HCT116 (cell line): ENCODE data around the gene TBC1D8. TPM values are rescaled to one million over a fixed set of nuclear protein-coding genes. Genes with fewer than 3 reads are reported as not detected.

ENCODE experiments used
- ATAC-seq: fragments of 200-7000 bp; cut with Tn5 transposase; 2 replicates; pipeline ENCODE4 v1.9.1; 2020; ENCODE audit warnings: mild to moderate bottlenecking, moderate library complexity
- BruUV-seq: library from RNA; stranded (reverse); fragments of 400-500 nt; replicated peaks from 2 replicates; lab custom pipeline; 2021; lab: Mats Ljungman, UMichigan
- CTCF ChIA-PET: fragments of 300-600 bp; sonication (Branson Sonifier 250); formaldehyde crosslinking; loops from one replicate; lab custom pipeline; 2021; ENCODE audit warnings: antibody characterized with exemption; lab: Charles Lee
- POLR2A ChIA-PET: fragments of 300-600, 350-600 bp; sonication (Branson Sonifier 250); formaldehyde crosslinking; loops from one replicate; lab custom pipeline; 2021; ENCODE audit warnings: antibody characterized with exemption; lab: Charles Lee
- RAD21 ChIA-PET, 2 experiments: fragments of 300-600 bp; sonication (Branson Sonifier 250); formaldehyde crosslinking; loops; one replicate each; lab custom pipeline; 2023; ENCODE audit warnings: low total read pairs in 2 of 2; ENCODE audit not compliant: uncharacterized antibody in 2 of 2, unreplicated experiment in 2 of 2, low non-redundant PET in 1 of 2; lab: Charles Lee
- DNase-seq: peaks from one replicate; pipeline ENCODE4 v3.0.0-alpha.2; 2010; ENCODE audit warnings: low read depth, low spot score
- H2AFZ ChIP-seq: fragments of 200-600 bp; shearing (Covaris generic), sonication (generic); 2 replicates; pipeline ENCODE4 v1.6.1; 2017; ENCODE audit warnings: low read depth, mixed run types, mixed read lengths, antibody characterized with exemption, low read length; ENCODE audit not compliant: poor library complexity, severe bottlenecking
- H3K27ac ChIP-seq: 2 replicates; pipeline ENCODE4 v1.5.1; 2012; ENCODE audit warnings: low read depth, low read length
- H3K27me3 ChIP-seq: fragments of 200-600 bp; sonication (generic); 2 replicates; pipeline ENCODE4 v1.6.1; 2016; ENCODE audit warnings: mixed run types, low read length, mixed read lengths; ENCODE audit not compliant: insufficient read depth
- H3K36me3 ChIP-seq, 2 experiments: fragments of 200-500 bp in 1 of 2; fragments of 200-600 bp in 1 of 2; sonication (Bioruptor generic) in 1 of 2; sonication (generic) in 1 of 2; 2 replicates each; pipeline versions ENCODE4 v1.5.1 to v1.6.1; 2014 to 2016; ENCODE audit warnings: low read length in 2 of 2, inconsistent platforms in 1 of 2, mixed read lengths in 1 of 2, mixed run types in 1 of 2; ENCODE audit not compliant: insufficient read depth in 2 of 2, control insufficient read depth in 1 of 2
- H3K4me1 ChIP-seq, 2 experiments: fragments of 200-600 bp in 1 of 2; sonication (generic) in 1 of 2; 2 replicates each; pipeline versions ENCODE4 v1.5.1 to v1.6.1; 2012 to 2017; ENCODE audit warnings: low read length in 2 of 2, inconsistent platforms in 1 of 2, mild to moderate bottlenecking in 1 of 2, mixed read lengths in 1 of 2, mixed run types in 1 of 2, moderate library complexity in 1 of 2; ENCODE audit not compliant: insufficient read depth in 2 of 2, control insufficient read depth in 1 of 2
- H3K4me2 ChIP-seq: fragments of 200-600 bp; sonication (generic); 2 replicates; pipeline ENCODE4 v1.6.1; 2017; ENCODE audit warnings: mixed run types, low read length, mixed read lengths
- H3K4me3 ChIP-seq, 2 experiments: fragments of 200-600 bp in 1 of 2; sonication (generic) in 1 of 2; replicated peaks in 1 of 2; 2 replicates each; pipeline ENCODE4 v1.5.1; 2011 to 2016; ENCODE audit warnings: low read length in 2 of 2, control low read depth in 1 of 2, low read depth in 1 of 2, mild to moderate bottlenecking in 1 of 2, mixed read lengths in 1 of 2, mixed run types in 1 of 2
- H3K79me2 ChIP-seq: fragments of 200-600 bp; sonication (generic); 2 replicates; pipeline ENCODE4 v1.6.1; 2017; ENCODE audit warnings: mild to moderate bottlenecking, mixed run types, low read length, moderate library complexity, mixed read lengths; ENCODE audit not compliant: insufficient read depth
- H3K9ac ChIP-seq: fragments of 200-600 bp; sonication (generic); 2 replicates; pipeline ENCODE4 v1.6.1; 2016; ENCODE audit warnings: low read length, mixed read lengths
- H3K9me2 ChIP-seq: fragments of 200-600 bp; sonication (generic), shearing (Covaris generic); 2 replicates; pipeline ENCODE4 v1.6.1; 2017; ENCODE audit warnings: mixed run types, mild to moderate bottlenecking, moderate library complexity; ENCODE audit not compliant: insufficient read depth
- H3K9me3 ChIP-seq, 2 experiments: fragments of 200-500 bp in 1 of 2; fragments of 200-600 bp in 1 of 2; sonication (Bioruptor generic) in 1 of 2; sonication (generic) in 1 of 2; 2 replicates each; pipeline ENCODE4 v1.6.1; 2014 to 2017; ENCODE audit warnings: low read length in 2 of 2, mixed read lengths in 2 of 2, inconsistent platforms in 1 of 2, low read depth in 1 of 2, mild to moderate bottlenecking in 1 of 2, mixed run types in 1 of 2, moderate library complexity in 1 of 2; ENCODE audit not compliant: control insufficient read depth in 1 of 2, insufficient read depth in 1 of 2
- H4K20me1 ChIP-seq: fragments of 200-600 bp; sonication (generic), shearing (Covaris generic); 2 replicates; pipeline ENCODE4 v1.6.1; 2017; ENCODE audit warnings: mixed run types, mild to moderate bottlenecking, moderate library complexity; ENCODE audit not compliant: insufficient read depth
- EGR1 ChIP-seq: IDR thresholded peaks from 2 replicates; pipeline ENCODE4 v1.6.1; 2012; ENCODE audit warnings: low read depth
- EZH2 ChIP-seq: fragments of 200-600 bp; sonication (generic); IDR thresholded peaks from 2 replicates; pipeline ENCODE4 v1.6.1; 2017; ENCODE audit warnings: antibody characterized with exemption, mixed run types
- EZH2phosphoT487 ChIP-seq: fragments of 200-600 bp; IDR thresholded peaks from 2 replicates; pipeline ENCODE4 v1.6.1; 2018; ENCODE audit warnings: antibody characterized with exemption, borderline replicate concordance
- POLR2A ChIP-seq: IDR thresholded peaks from 2 replicates; pipeline ENCODE4 v1.7.0; 2011; ENCODE audit warnings: borderline replicate concordance; ENCODE audit not compliant: insufficient read depth, insufficient read length; ENCODE audit errors: extremely low read depth
- POLR2AphosphoS5 ChIP-seq: IDR thresholded peaks from 2 replicates; pipeline ENCODE4 v1.6.1; 2011; ENCODE audit warnings: mild to moderate bottlenecking, low read depth, low read length, moderate library complexity
- TCF7L2 ChIP-seq: IDR thresholded peaks from 2 replicates; pipeline ENCODE4 v1.7.0; 2011; ENCODE audit warnings: borderline replicate concordance, inconsistent platforms; ENCODE audit not compliant: insufficient read depth, insufficient read length; ENCODE audit errors: extremely low read depth
- YY1 ChIP-seq: IDR thresholded peaks from 2 replicates; pipeline ENCODE4 v1.6.1; 2011; ENCODE audit warnings: low read length, low read depth, moderate library complexity, mild to moderate bottlenecking; ENCODE audit not compliant: insufficient replicate concordance; ENCODE audit errors: extremely low read depth
- intact Hi-C: fragments of 100-400 bp; cut with micrococcal nuclease; formaldehyde crosslinking; loops from 2 replicates; pipeline ENCODE4 v1.10.0; 2022
- total RNA-seq: library from RNA; stranded (reverse); gene quantifications from one replicate; pipeline ENCODE4 v1.2.1, GENCODE V29; 2021; ENCODE audit not compliant: unreplicated experiment
- TF ChIP-seq, protein P1 (sequence below): IDR thresholded peaks from 2 replicates; pipeline ENCODE4 v1.6.1; 2011; ENCODE audit warnings: mild to moderate bottlenecking, low read length, moderate library complexity; ENCODE audit not compliant: insufficient replicate concordance; ENCODE audit errors: extremely low read depth
- TF ChIP-seq, protein P2 (sequence below): IDR thresholded peaks from 2 replicates; pipeline ENCODE4 v1.6.1; 2012

The TBC1D8 gene
- total RNA-seq, 1 experiment from 2014 or later: 44.0 TPM

DNA sequence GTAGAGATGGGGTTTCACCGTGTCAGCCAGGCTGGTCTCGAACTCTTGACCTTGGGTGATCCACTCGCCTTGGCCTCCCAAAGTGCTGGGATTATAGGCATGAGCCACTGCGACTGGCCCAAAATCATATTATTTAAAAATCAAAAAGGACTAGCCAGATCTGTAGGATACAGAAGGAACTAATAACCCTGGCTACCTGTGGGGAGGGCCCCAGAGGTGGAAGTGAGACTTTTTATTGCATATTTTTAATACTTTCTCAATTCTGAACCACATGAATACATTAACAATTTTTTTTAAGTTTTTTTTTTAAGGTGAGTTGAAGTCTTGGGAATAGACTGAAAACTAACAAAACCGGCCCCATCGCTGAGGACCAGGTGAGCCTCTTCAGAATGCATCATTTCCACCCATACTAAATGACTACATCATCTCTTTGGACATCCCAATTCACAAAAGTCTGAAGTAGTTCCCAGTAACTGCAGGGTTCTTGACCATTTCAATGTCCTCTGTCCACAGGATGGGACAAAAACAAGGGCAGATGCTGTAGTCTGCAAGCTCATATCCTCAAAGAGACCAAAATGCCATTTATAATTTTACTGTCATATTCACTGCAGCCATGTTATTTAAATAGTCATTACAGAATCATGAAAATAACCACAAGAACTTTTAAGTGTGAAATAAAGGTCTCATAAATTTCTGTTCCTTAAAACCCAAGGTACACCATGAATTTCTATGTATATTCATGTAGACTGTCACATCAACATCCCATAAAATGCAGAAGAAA is 127.7 kb downstream of the TBC1D8 start:
- intact Hi-C loops: no loop called here
- TF ChIP-seq YY1 (no peak), TCF7L2 (no peak)
- TF ChIP-seq, protein P1, sequence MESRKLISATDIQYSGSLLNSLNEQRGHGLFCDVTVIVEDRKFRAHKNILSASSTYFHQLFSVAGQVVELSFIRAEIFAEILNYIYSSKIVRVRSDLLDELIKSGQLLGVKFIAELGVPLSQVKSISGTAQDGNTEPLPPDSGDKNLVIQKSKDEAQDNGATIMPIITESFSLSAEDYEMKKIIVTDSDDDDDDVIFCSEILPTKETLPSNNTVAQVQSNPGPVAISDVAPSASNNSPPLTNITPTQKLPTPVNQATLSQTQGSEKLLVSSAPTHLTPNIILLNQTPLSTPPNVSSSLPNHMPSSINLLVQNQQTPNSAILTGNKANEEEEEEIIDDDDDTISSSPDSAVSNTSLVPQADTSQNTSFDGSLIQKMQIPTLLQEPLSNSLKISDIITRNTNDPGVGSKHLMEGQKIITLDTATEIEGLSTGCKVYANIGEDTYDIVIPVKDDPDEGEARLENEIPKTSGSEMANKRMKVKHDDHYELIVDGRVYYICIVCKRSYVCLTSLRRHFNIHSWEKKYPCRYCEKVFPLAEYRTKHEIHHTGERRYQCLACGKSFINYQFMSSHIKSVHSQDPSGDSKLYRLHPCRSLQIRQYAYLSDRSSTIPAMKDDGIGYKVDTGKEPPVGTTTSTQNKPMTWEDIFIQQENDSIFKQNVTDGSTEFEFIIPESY: no peak
- POLR2A ChIA-PET: no interaction called here

DNA sequence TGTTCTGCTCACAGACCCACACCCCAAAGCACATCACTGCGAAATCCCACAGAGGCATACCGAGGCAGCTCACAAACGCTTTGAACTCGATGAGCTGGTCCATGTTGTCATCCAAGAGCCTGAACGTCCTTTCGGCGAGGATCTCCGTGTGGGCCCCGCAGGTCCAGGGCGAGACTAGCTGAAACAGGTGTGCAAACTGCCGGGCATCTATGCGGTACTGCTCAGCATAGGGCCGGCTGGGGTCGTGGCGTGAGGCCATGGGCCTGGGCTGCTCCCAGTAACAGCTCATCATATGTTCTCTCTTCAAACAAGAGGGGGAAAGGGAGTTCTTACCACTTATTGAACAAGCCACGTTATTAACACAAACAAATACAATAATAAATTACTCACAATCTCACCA is 129.0 kb downstream of the TBC1D8 start:
- H3K27me3 ChIP-seq: no peaks in the 10 kb centered on the region
- H3K4me3 ChIP-seq: no peak overlapping the region
- H4K20me1 ChIP-seq: no peaks in the 10 kb centered on the region
- no peak overlapping the region for H3K9ac ChIP-seq
- H3K9me3 ChIP-seq: no peaks in the 10 kb centered on the region
- no peak for DNase-seq
- no peak overlapping the region for H2AFZ ChIP-seq
- no peak for ATAC-seq
- H3K27ac ChIP-seq: no peak overlapping the region
- no peaks in the 10 kb centered on the region for H3K9me2 ChIP-seq
- H3K36me3 ChIP-seq: peaks cover 34 to 36% of the 10 kb centered on the region in 2 experiments
- CTCF ChIA-PET: no interaction called here
- no peaks in the 10 kb centered on the region for H3K79me2 ChIP-seq
- TF ChIP-seq EZH2 (no peak), POLR2A (no peak), EGR1 (no peak), TCF7L2 (no peak), POLR2AphosphoS5 (no peak; the same call in 1 of the 2 replicates), EZH2phosphoT487 (no peak)
- TF ChIP-seq, protein P2, sequence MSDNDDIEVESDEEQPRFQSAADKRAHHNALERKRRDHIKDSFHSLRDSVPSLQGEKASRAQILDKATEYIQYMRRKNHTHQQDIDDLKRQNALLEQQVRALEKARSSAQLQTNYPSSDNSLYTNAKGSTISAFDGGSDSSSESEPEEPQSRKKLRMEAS: no peak
- BruUV-seq: no TSS peak
- intact Hi-C loops: no loop called here
- H3K4me1 ChIP-seq: no peaks in the 10 kb centered on the region
- no peak overlapping the region for H3K4me2 ChIP-seq
- POLR2A ChIA-PET: no interaction called here
- RAD21 ChIA-PET: no interaction called here

More for the DNA sequence above, 127.7 kb downstream of the TBC1D8 start:
- Histone ChIP-seq H3K4me2 (no peak overlapping the region), H3K4me1 (no peaks in the 10 kb centered on the region), H4K20me1 (no peaks in the 10 kb centered on the region), H3K9me2 (no peaks in the 10 kb centered on the region), H3K79me2 (no peaks in the 10 kb centered on the region), H3K9me3 (no peaks in the 10 kb centered on the region), H3K27ac (no peak overlapping the region), H3K27me3 (no peaks in the 10 kb centered on the region), H2AFZ (no peak overlapping the region), H3K36me3 (peaks cover 28 to 37% of the 10 kb centered on the region in 2 experiments), H3K9ac (no peak overlapping the region), H3K4me3 (no peak overlapping the region)
- CTCF ChIA-PET: no interaction called here
- RAD21 ChIA-PET: interaction anchor here in 1 of 2 experiments (0.7 kb wide), 1 partner anchor 128 kb away, joined by 5 read pairs; no protein-coding TSS in a partner anchor
- no peak for DNase-seq
- ATAC-seq: no peak
- BruUV-seq: no TSS peak
